HL-60 (cell line): ENCODE results near the gene CDH1.
A peak's percentile ranks its signal among the peaks of the same experiment; 100 is the strongest.

Source experiments
- DNase-seq, 2 experiments: peaks; one replicate each; pipeline ENCODE4 v3.0.0-alpha.2; 2010 to 2020; ENCODE audit warnings: low read depth in 1 of 2, low spot score in 1 of 2
- H3K27ac ChIP-seq: fragments of 250-450 bp; sonication (Bioruptor Pico); replicated peaks from 2 replicates; pipeline ENCODE4 v1.5.1; 2020; ENCODE audit warnings: mild to moderate bottlenecking, moderate library complexity
- H3K27me3 ChIP-seq: fragments of 250-450 bp; sonication (Bioruptor Pico); 2 replicates; pipeline ENCODE4 v1.5.1; 2021; ENCODE audit warnings: mild to moderate bottlenecking, moderate library complexity; ENCODE audit not compliant: insufficient read depth, poor library complexity, severe bottlenecking
- H3K4me3 ChIP-seq: replicated peaks from 2 replicates; pipeline ENCODE4 v1.5.1; 2011; ENCODE audit warnings: mild to moderate bottlenecking, control low read depth, low read length; ENCODE audit not compliant: insufficient read depth
- CTCF ChIP-seq: IDR thresholded peaks from one replicate; pipeline ENCODE4 v1.5.1; 2011; ENCODE audit warnings: low read length, control low read depth, inconsistent platforms; ENCODE audit not compliant: insufficient read depth
- GABPA ChIP-seq: IDR thresholded peaks from 2 replicates; pipeline ENCODE4 v1.6.1; 2012; ENCODE audit warnings: low read depth
- POLR2AphosphoS5 ChIP-seq: IDR thresholded peaks from 2 replicates; pipeline ENCODE4 v1.6.1; 2012; ENCODE audit warnings: low read depth
- REST ChIP-seq: IDR thresholded peaks from 2 replicates; pipeline ENCODE4 v1.6.1; 2012; ENCODE audit warnings: low read depth; ENCODE audit not compliant: insufficient replicate concordance
- SPI1 ChIP-seq: IDR thresholded peaks from 2 replicates; pipeline ENCODE4 v1.6.1; 2012; ENCODE audit warnings: low read depth, mild to moderate bottlenecking, borderline replicate concordance

The CDH1 gene

GRCh38 chr16:68696514-68696913 lies 40.6 kb upstream of the CDH1 start:
- H3K4me3 ChIP-seq, result no peak overlapping the region
- H3K27me3 ChIP-seq, result no peaks in the 10 kb centered on the region
- H3K27ac ChIP-seq, result no peak overlapping the region
- TF ChIP-seq POLR2AphosphoS5, result no peak
- TF ChIP-seq GABPA, result no peak
- TF ChIP-seq SPI1, result no peak
- no peak for TF ChIP-seq REST
- no peak for TF ChIP-seq CTCF
- DNase-seq, result no peak

DNA sequence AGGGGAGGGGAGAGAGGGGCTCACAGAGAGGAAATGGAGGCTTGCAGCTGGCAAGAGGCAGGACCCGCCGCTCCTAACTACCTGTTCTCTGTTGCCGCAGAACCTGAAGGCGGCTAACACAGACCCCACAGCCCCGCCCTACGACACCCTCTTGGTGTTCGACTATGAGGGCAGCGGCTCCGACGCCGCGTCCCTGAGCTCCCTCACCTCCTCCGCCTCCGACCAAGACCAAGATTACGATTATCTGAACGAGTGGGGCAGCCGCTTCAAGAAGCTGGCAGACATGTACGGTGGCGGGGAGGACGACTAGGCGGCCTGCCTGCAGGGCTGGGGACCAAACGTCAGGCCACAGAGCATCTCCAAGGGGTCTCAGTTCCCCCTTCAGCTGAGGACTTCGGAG lies 39.0 kb upstream of the CDH1 start:
- Histone ChIP-seq H3K27ac (no peak overlapping the region), H3K27me3 (no peaks in the 10 kb centered on the region), H3K4me3 (no peak overlapping the region)
- TF ChIP-seq GABPA, result no peak
- no peak for TF ChIP-seq REST
- no peak for TF ChIP-seq CTCF
- no peak for TF ChIP-seq SPI1
- no peak for TF ChIP-seq POLR2AphosphoS5
- DNase-seq, result no peak

DNA sequence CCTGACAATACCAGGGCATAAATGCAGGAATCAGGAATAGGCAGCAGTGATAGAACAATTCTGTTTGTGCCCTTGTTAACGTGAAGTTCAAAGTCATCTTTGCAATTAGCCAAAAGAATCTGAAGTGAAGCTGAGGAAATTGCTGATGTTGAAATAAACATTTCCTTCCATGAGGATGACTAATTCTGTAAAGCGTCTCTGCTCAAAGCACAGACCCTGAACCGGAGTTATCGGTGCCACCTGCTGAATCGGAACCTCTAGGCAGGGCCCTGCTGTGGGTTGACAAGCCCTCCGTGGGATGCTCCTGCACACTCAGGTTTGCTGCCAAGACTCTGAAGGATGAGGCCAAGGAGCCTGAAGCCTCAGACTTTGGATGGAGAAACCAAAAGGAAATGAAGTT lies 37.0 kb upstream of the CDH1 start:
- peak; percentile 41 to 58 for DNase-seq
- Histone ChIP-seq H3K27ac (no peak overlapping the region), H3K27me3 (no peaks in the 10 kb centered on the region), H3K4me3 (no peak overlapping the region)
- TF ChIP-seq CTCF (no peak), GABPA (no peak), SPI1 (no peak), REST (no peak), POLR2AphosphoS5 (no peak)
